GM12875 (cell line): ENCODE data around the gene TFCP2L1.

Experiments used
- H3K4me3 ChIP-seq: one replicate; pipeline ENCODE4 v1.5.1; 2011; ENCODE audit warnings: low read depth, low read length, control low read depth
- TF ChIP-seq, protein P1 (sequence below): IDR thresholded peaks from 2 replicates; pipeline ENCODE4 v1.5.1; 2011; ENCODE audit warnings: low read depth, mild to moderate bottlenecking, control low read depth, inconsistent platforms, low read length, moderate library complexity, borderline replicate concordance; ENCODE audit not compliant: insufficient read depth

TFCP2L1 gene

GRCh38 chr2:121200419-121201315, 84.3 kb downstream of the TFCP2L1 start:
- H3K4me3 ChIP-seq: no peak overlapping the region
- TF ChIP-seq, protein P1, sequence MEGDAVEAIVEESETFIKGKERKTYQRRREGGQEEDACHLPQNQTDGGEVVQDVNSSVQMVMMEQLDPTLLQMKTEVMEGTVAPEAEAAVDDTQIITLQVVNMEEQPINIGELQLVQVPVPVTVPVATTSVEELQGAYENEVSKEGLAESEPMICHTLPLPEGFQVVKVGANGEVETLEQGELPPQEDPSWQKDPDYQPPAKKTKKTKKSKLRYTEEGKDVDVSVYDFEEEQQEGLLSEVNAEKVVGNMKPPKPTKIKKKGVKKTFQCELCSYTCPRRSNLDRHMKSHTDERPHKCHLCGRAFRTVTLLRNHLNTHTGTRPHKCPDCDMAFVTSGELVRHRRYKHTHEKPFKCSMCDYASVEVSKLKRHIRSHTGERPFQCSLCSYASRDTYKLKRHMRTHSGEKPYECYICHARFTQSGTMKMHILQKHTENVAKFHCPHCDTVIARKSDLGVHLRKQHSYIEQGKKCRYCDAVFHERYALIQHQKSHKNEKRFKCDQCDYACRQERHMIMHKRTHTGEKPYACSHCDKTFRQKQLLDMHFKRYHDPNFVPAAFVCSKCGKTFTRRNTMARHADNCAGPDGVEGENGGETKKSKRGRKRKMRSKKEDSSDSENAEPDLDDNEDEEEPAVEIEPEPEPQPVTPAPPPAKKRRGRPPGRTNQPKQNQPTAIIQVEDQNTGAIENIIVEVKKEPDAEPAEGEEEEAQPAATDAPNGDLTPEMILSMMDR: no peak

DNA sequence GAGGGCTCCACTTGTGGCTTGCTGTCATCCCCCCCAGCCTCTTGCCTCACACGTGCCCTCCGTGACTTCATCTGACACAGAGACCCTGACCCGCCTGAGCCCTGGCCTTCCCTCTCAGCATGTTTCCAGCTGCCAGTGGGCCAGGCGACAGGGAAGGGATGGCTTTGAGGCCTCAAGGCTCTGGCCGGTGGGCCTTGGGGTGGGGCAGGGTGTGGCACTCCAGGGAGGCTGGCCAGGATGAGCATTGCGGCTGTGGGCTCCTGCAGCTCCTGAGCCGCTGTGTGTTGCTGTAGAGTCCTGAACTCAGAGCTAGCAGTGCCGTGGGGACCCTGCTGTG, 85.0 kb downstream of the TFCP2L1 start:
- no peak overlapping the region for H3K4me3 ChIP-seq
- TF ChIP-seq, protein P1: no peak

- no peak overlapping the region for H3K4me3 ChIP-seq
- TF ChIP-seq, protein P1: no peak
These were observed 85.6 kb downstream of the TFCP2L1 start for GRCh38 chr2:121199281-121200010.

DNA sequence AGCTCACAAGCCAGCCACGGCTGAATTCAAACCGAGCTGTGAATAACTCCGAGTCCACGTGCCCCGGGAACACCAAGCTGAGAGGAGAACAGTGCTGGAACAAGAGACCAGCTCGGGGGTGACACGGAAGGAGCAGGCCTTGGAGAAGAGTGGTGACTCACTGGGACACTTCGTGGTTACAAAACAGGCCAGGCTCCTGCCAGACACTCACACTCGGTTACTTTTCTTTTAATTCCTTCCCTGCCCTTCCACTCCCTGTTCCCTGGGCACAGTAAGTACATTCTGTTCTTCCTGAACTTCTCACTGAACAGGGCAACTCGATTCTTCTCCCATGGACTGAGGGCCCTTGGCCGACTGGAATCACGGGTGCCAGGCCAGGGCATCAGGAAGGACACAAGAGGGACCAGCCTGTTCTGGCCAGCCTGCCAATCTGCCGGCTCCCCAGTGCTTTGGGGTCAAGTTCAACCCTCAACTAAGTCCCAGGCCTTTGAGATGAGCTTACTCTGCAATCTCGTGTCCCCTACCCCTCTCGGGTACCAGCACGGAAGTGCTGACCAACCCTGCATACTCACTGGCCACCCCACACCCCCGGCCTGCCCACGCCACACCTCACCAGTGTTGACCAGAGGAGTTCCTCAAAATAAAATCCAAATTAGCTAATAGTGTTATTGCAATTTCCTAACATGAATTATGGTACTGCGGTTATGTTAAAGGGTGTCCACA, 87.5 kb downstream of the TFCP2L1 start:
- TF ChIP-seq, protein P1: no peak

DNA sequence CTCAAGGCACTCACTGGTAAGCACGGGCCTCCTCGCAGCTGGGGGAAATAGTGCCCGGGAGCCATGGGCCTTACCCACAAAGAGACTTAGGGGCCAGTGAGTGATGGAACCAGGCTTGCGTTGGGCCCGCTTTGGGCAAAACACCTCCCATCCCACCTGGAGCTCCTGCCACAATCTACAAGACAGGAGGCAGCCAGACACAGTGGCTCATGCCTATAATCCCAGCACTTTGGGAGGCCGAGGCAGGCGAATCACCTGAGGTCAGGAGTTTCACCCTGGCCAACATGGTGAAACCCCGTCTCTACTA, 88.2 kb downstream of the TFCP2L1 start:
- TF ChIP-seq, protein P1: no peak
- H3K4me3 ChIP-seq: no peak overlapping the region

More for the DNA sequence above, 87.5 kb downstream of the TFCP2L1 start:
- no peak overlapping the region for H3K4me3 ChIP-seq

DNA sequence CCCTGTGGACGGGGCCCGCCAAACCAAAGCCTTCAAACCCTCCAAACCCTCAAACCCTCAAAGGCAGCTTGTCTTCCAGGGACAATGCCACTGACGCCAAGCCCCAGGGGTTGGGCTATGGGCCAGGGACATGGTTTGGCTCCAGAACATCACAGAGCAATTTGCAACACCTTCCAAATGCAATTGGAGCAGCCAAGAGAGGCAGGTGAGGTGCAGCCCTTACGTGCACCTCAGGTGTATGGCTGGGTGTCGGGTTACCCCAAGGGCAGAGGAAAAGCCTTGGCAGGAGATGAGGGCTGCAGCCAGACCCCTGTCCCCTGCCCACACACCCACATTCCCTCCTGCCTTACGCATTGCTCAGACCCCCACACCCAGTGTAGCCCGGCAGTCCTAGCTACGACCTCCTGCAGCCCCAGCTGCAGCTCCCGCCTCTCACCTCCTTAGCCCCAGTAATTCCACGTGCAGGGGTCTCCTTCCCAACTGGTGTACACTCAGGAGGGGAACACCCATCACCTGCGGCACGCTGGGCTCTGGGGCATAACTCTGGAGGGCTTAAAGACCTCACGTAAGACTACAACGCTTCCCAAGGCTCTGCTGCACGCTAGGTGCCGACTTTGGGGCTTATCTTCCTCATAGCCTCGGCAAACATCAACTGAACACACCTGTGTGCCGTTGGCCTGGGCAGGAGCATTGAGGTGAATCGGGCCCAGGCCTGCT, 88.7 kb downstream of the TFCP2L1 start:
- no peak overlapping the region for H3K4me3 ChIP-seq
- TF ChIP-seq, protein P1: no peak
